ENCODE results near the gene INPP4A. TPM values are rescaled to one million over a fixed set of nuclear protein-coding genes. Genes with fewer than 3 reads are reported as not detected.

INPP4A gene
- polyA plus RNA-seq, 1 donor (not counting 4 experiments of a cell fraction or from before 2014, with no cell fraction given), result 10.7 TPM

GRCh38 chr2:98484652-98485452 is 40.2 kb downstream of the INPP4A start:
- Histone ChIP-seq H3K9me3 (ENCODE audit: control insufficient read depth, low read depth, low read length) (no peaks in the 10 kb centered on the region), H3K36me3 (ENCODE audit: control insufficient read depth in 2 of 2, extremely low read depth in 1 of 2, insufficient read depth in 2 of 2, low read length in 2 of 2) (no peaks in the 10 kb centered on the region), H3K27me3 (ENCODE audit: control insufficient read depth, extremely low read depth, insufficient read depth, low read length) (no peaks in the 10 kb centered on the region), H3K9ac (ENCODE audit: control insufficient read depth, extremely low read depth, insufficient read depth, low read length) (no peak overlapping the region), H4K20me1 (ENCODE audit: control insufficient read depth, extremely low read depth, insufficient read depth, low read length) (peaks cover 7% of the 10 kb centered on the region), H3K4me1 (ENCODE audit: control insufficient read depth, extremely low read depth, insufficient read depth, low read length) (peaks cover 18% of the 10 kb centered on the region), H2AFZ (ENCODE audit: control insufficient read depth, low read length) (no peak overlapping the region), H3K4me2 (ENCODE audit: control insufficient read depth, extremely low read depth, insufficient read depth, low read depth, low read length) (no peak overlapping the region), H3K9me1 (ENCODE audit: control insufficient read depth, extremely low read depth, insufficient read depth, low read length) (peaks cover 3% of the 10 kb centered on the region), H3K4me3 (ENCODE audit: control insufficient read depth in 2 of 3, extremely low read depth in 1 of 3, insufficient read depth in 2 of 3, low read depth in 1 of 3, low read length in 3 of 3) (no peak overlapping the region), H3K27ac (ENCODE audit: control insufficient read depth, insufficient read depth, low read length) (no peak overlapping the region), H3K79me2 (ENCODE audit: control insufficient read depth, insufficient read depth, low read length) (peaks cover 16% of the 10 kb centered on the region)
- dilution Hi-C loops (cut with MboI; ENCODE audit: extremely low pct_ligation_motif_present, low sequenced_read_pairs), result no loop called here
- FAIRE-seq (no peak), DNase-seq (ENCODE audit: low read depth, low spot score) (no peak)
- TF ChIP-seq EZH2 (IDR thresholded peaks at IDR 0.05; ENCODE audit: low read length) (no peak), CTCF (optimal IDR thresholded peaks at IDR 0.05 in 1 of 3, IDR thresholded peaks at IDR 0.05 in 1 of 3, conservative IDR thresholded peaks at IDR 0.05 in 1 of 3; ENCODE audit: extremely low read depth in 1 of 3, insufficient read depth in 2 of 3, low read length in 3 of 3) (no peak)

GRCh38 chr2:98485453-98485755 is 40.7 kb downstream of the INPP4A start:
- no peak for FAIRE-seq
- H3K36me3 ChIP-seq (ENCODE audit: control insufficient read depth in 2 of 2, extremely low read depth in 1 of 2, insufficient read depth in 2 of 2, low read length in 2 of 2), result no peaks in the 10 kb centered on the region
- DNase-seq (ENCODE audit: low read depth, low spot score), result no peak
- no peaks in the 10 kb centered on the region for H3K27me3 ChIP-seq (ENCODE audit: control insufficient read depth, extremely low read depth, insufficient read depth, low read length)
- H3K79me2 ChIP-seq (ENCODE audit: control insufficient read depth, insufficient read depth, low read length), result peaks cover 16% of the 10 kb centered on the region
- dilution Hi-C loops (cut with MboI; ENCODE audit: extremely low pct_ligation_motif_present, low sequenced_read_pairs), result no loop called here
- H3K4me2 ChIP-seq (ENCODE audit: control insufficient read depth, extremely low read depth, insufficient read depth, low read depth, low read length), result no peak overlapping the region
- peaks cover 7% of the 10 kb centered on the region for H4K20me1 ChIP-seq (ENCODE audit: control insufficient read depth, extremely low read depth, insufficient read depth, low read length)
- TF ChIP-seq CTCF (optimal IDR thresholded peaks at IDR 0.05 in 1 of 3, IDR thresholded peaks at IDR 0.05 in 1 of 3, conservative IDR thresholded peaks at IDR 0.05 in 1 of 3; ENCODE audit: extremely low read depth in 1 of 3, insufficient read depth in 2 of 3, low read length in 3 of 3), result no peak
- TF ChIP-seq EZH2 (IDR thresholded peaks at IDR 0.05; ENCODE audit: low read length), result no peak
- H3K9ac ChIP-seq (ENCODE audit: control insufficient read depth, extremely low read depth, insufficient read depth, low read length), result no peak overlapping the region
- H3K9me1 ChIP-seq (ENCODE audit: control insufficient read depth, extremely low read depth, insufficient read depth, low read length), result peaks cover 3% of the 10 kb centered on the region
- peaks cover 15% of the 10 kb centered on the region for H3K4me1 ChIP-seq (ENCODE audit: control insufficient read depth, extremely low read depth, insufficient read depth, low read length)
- H3K4me3 ChIP-seq (ENCODE audit: control insufficient read depth in 2 of 3, extremely low read depth in 1 of 3, insufficient read depth in 2 of 3, low read depth in 1 of 3, low read length in 3 of 3), result no peak overlapping the region
- no peak overlapping the region for H2AFZ ChIP-seq (ENCODE audit: control insufficient read depth, low read length)
- no peak overlapping the region for H3K27ac ChIP-seq (ENCODE audit: control insufficient read depth, insufficient read depth, low read length)
- H3K9me3 ChIP-seq (ENCODE audit: control insufficient read depth, low read depth, low read length), result no peaks in the 10 kb centered on the region
